Measurements from ENCODE around the gene RNF208.
A peak's percentile ranks its signal among the peaks of the same experiment; 100 is the strongest.

The RNF208 gene

GRCh38 chr9:137178939-137179630 is 43.0 kb downstream of the RNF208 start:
- Histone ChIP-seq H3K27ac (ENCODE audit: extremely low read depth, low read depth, low read length) (no peak overlapping the region), H3K9me3 (ENCODE audit: control insufficient read depth, insufficient read depth, low read depth, low read length) (no peaks in the 10 kb centered on the region), H3K36me3 (ENCODE audit: control insufficient read depth in 2 of 2, insufficient read depth in 1 of 2, low read length in 2 of 2) (peaks cover 0 to 65% of the 10 kb centered on the region in 2 experiments; a peak in 2 of 3 replicates), H3K4me3 (ENCODE audit: low read depth, low read length) (no peak overlapping the region), H3K4me1 (ENCODE audit: control insufficient read depth, insufficient read depth, low read length) (no peaks in the 10 kb centered on the region)
- TF ChIP-seq KLF1 (tag by site-specific recombination; IDR thresholded peaks at IDR 0.05) (0 out of 2 replicates have a peak, but pooled peaks have one; percentile 20), ZNF701 (tag by site-specific recombination; IDR thresholded peaks at IDR 0.05) (no peak), TRIM28 (IDR thresholded peaks at IDR 0.05; ENCODE audit: borderline replicate concordance, low read length) (no peak), ZNF555 (tag by site-specific recombination; conservative IDR thresholded peaks at IDR 0.05) (no peak), ZNF639 (tag by site-specific recombination; IDR thresholded peaks at IDR 0.05) (no peak)
- ChIA-PET CTCF (interaction anchor here (0.6 kb wide), 1 partner anchor 390 kb away, joined by 3 read pairs; no protein-coding TSS in a partner anchor), POLR2A (interaction anchor here (0.7 to 2.0 kb wide), 2 partner anchors 10 to 11 kb away, joined by 3 to 6 read pairs; partner anchors contain the start of gene LRRC26)

GRCh38 chr9:137178201-137178938 is 43.7 kb downstream of the RNF208 start:
- no peaks in the 10 kb centered on the region for H3K9me3 ChIP-seq (ENCODE audit: control insufficient read depth, insufficient read depth, low read depth, low read length)
- no peak overlapping the region for H3K4me3 ChIP-seq (ENCODE audit: low read depth, low read length)
- ChIA-PET POLR2A (interaction anchor here (0.7 to 2.0 kb wide), 4 partner anchors 9 to 62 kb away, joined by 3 to 10 read pairs (median 5); partner anchors contain the start of genes LRRC26 and TUBB4B), CTCF (interaction anchor here (0.6 to 3.1 kb wide), 3 partner anchors 51 to 390 kb away, joined by 3 to 12 read pairs (median 6); no protein-coding TSS in a partner anchor)
- H3K27ac ChIP-seq (ENCODE audit: extremely low read depth, low read depth, low read length), result no peak overlapping the region
- H3K4me1 ChIP-seq (ENCODE audit: control insufficient read depth, insufficient read depth, low read length), result no peaks in the 10 kb centered on the region
- TF ChIP-seq REST (tag by site-specific recombination; IDR thresholded peaks at IDR 0.05) (peak; percentile 51; the same call in 1 of the 2 replicates), ZNF280D (tag by site-specific recombination; IDR thresholded peaks at IDR 0.05) (no peak), GLIS2 (tag by site-specific recombination; IDR thresholded peaks at IDR 0.05) (peak; percentile 49; the same call in 1 of the 2 replicates), SCRT2 (tag by site-specific recombination; IDR thresholded peaks at IDR 0.05) (peak; percentile 61)
- peaks cover 0 to 59% of the 10 kb centered on the region in 2 experiments; a peak in 2 of 3 replicates for H3K36me3 ChIP-seq (ENCODE audit: control insufficient read depth in 2 of 2, insufficient read depth in 1 of 2, low read length in 2 of 2)

Data from HEK293 (cell line).